ENCODE data around the gene GABBR2.

Gene GABBR2

DNA sequence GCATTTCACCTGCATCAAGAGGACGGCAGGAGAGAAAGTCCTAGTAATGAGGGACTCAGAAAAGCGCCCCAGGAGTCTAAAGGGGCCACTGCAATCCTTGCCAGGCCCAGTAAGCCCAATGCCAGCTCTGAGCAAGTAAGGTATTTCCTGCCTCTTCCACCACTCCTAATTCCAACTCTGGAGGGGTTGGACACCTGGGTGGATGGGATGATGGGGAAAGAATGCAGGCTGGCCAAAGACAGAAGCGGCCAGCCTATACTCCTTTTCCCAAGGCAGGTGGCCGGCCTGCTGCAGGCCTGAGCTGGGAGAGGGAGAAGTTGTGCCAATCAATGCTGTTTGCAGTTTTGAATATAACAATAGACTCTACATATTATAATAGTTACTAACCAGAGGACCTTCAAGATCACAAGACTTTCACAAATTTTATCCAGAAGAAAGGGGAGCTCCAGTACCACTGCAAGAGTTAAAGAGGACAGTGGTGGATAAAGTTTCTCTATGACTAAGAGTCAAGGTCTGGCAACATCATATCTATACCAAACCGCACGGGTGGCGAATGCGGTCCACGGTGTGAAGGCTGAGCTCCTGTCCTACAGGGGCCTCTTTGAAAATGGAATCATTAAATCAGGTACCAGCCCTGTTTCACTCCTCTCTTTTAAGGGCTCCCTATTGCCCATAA is 338.3 kb downstream of the GABBR2 start:
- no peak for DNase-seq (ENCODE audit: low read depth)

DNA sequence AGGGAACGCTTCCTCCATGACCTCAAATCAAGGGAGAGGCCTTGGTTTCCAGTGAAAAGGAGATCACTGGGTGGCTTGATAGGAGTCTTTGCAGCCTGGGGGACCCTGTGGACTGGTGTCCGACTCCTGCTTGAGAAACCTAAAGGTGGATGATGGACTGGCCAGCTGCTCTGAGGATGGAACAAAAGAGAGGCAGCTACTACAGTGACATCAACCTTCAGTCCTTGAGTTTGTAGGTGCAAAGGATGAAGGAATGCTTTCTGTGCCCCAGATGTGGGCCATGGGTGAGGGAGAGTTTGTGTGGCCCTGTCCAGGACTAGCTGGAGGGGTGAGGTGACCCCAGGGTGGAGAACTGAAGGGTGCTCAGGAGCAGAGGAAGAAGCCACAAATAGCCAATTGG is 338.8 kb downstream of the GABBR2 start:
- DNase-seq (ENCODE audit: low read depth), result no peak

DNA sequence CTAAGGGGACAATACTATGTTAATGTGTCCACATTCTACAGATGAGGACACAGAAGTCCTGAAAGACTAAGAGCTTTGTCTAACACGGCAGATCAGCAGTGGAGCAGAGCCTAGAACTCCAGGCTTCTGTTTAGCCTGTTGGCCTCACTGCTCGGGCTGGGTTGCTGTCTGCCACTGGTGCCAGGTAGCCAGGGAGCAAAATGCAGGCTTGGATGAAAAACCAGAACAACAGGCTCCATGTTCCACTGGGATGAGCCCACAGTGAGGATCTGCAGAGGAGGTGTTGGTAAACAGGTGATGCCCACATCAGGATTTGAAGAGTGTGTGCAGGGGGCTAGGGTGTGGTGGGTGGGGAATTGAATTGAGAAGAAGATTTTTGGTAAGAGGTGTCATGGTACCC is 339.3 kb downstream of the GABBR2 start:
- no peak for DNase-seq (ENCODE audit: low read depth)

DNA sequence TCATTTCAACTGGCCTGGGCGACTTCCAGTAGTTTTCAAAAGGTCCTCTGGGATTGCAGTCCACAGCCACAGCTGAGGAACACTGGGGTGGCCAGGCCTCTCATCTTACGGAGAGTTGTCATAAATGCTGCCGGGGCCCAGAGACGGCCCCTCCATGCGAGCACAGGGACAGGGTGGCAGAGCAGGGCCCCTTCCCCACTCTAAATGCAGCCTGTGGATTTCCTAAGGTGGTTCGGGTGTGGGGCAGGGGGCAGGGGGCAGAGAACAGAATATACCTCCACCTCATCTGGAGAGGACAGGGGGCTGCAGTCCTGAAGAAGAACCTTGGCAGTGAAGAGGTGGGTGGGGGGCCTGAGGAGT is 339.7 kb downstream of the GABBR2 start:
- no peak for DNase-seq (ENCODE audit: low read depth)

DNA sequence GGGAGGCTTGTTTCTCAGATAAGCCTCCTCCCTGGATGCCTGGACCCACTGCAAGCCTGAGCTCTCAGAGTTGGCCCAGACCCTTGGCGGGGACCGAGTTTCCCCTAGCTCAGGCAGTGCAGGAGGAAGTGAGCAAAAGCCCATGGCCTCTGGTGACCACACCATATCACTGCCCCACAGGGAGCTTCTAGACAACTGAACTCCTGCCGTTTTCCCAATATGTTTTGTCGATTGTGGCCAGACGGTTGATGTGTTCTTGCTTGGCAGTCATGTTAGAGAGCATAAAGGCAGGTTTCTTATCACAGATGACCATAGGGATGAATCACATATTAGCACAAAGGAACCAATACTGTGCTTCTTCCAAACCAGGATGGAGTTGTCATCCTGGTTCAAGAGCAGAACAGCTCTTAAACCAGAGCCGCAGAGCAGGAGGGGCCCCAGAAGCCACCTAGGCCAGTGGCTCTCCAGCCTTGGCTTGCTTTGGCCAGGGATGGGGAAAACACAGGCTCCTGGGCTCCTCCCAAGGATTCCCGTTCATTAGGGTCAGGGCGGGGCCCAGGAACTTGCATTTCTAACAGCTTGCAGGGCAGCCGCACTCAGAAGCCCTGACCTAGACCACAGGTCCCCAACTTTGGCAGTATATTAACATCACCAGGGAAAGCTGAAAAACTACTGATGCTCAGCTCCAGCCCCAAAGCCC is 340.2 kb downstream of the GABBR2 start:
- no peak for DNase-seq (ENCODE audit: low read depth)

DNA sequence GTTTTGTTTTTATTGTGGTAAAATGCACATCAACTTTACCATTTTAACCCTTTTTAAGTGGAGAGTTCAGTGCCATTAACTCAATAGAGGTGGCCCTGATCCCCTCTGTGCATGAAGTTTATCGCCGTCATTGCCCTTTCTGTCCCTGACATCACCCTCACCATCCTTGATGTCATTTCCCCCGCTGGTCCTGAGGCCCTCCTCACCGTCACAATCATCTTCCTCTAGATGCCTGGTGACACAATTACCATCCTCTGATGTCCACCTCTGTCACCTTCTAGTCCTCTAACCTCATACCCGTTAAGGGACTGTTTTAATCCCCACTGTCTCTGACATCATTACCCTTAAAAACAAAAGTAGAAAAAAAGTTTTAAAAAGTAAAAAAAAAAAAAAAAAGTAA is 340.8 kb downstream of the GABBR2 start:
- no peak for DNase-seq (ENCODE audit: low read depth)

DNA sequence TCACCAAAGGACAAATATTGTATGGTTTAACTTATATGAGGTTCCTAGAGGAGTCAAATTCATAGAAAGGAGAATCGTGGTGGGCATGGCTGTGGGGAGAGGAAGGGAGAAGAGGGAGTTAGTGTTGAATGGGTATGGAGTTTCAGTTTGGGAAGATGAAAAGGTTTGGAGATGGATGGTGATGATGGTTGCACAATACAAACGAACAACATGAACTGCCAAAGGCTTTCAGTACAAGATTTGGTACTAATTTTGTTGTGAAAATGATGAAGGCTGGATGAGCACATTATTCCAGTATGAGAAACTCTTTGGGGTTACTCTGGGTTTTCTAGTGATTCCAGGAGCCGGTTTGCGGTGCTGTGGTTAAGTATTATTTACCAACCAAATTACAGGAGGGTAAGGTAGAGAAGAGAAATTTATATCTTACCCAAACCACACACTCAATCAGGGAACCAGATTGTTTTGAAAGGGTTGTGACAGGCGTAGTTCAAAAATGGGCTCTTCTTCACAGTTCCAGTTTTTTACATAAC is 341.3 kb downstream of the GABBR2 start:
- no peak for DNase-seq (ENCODE audit: low read depth)

DNA sequence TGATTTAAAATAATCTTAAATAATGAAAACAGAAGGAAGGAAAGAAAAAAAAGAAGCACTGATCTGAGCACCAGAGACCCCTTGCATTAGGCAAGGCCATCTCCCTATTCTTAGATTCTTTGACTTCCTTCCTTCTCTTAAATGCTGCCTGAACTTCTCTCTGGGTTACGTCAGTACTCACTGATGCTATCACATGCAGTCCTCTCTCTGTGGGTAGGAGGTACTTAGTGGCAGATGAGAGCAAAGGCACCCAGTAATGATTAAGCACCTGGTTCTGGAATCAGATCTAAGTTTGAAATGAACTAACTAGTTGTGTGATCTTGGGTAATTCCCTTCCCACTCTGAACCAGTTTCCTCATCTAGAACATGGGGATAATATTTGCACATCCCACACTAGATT is 343.0 kb downstream of the GABBR2 start:
- DNase-seq (ENCODE audit: low read depth), result no peak

DNA sequence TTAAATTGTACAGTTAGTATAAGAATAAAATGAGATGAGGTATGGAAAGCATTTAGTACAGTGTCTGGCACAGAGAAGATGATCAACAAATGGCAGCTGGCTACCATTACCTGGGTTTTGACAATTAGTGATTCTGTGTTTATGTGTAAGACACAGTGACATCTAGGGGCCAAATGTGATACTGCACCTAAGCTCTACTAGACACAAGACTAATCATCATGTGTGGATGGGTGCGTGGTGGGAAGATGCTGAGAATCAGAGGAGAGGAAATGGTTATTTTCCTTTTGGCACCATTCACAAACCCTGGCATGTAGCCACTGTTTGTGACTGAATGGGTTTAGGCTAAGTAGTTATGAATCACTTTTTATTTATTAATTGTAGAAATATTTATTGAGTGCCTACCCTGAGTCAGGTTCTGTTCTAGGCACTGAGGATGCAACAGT is 343.5 kb downstream of the GABBR2 start:
- no peak for DNase-seq (ENCODE audit: low read depth)

DNA sequence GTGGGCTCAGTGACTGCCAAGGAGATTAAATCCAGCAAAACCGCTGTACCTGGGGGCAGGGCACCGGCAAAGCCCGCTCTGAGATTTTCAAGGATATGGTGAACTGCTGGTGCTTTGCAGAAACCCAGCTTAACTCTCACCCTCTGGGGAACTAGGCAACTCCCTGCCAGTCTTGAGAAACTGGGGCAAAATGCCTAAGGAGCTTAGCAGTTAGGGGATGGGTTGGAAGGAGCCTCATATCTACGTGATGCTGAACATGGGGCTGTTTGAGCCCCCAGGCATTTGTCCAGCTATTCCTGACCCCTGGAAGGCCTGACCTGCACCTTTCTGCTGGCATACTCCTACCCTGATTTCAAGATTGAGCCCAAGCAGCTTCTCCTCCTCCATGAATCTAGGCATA is 344.6 kb downstream of the GABBR2 start:
- DNase-seq (ENCODE audit: low read depth), result no peak

DNA sequence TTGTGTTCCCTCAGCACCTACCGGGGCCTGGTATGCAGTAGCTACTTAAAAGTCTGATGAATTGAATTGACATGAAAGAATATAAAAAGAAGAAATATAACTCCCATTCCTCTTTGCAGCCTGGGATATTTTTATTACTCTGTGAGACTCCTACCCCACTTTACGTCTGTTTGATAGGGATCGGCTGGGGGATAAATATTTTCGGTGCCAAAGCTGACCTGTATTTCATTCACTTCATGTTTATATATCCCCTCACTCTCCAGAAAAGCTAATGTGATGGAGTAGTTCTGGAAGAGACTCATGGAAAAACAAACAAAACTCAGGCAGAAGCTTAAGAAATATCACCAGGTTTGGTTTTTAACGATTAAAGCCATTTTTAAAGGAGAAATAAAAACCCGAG is 345.1 kb downstream of the GABBR2 start:
- no peak for DNase-seq (ENCODE audit: low read depth)

DNA sequence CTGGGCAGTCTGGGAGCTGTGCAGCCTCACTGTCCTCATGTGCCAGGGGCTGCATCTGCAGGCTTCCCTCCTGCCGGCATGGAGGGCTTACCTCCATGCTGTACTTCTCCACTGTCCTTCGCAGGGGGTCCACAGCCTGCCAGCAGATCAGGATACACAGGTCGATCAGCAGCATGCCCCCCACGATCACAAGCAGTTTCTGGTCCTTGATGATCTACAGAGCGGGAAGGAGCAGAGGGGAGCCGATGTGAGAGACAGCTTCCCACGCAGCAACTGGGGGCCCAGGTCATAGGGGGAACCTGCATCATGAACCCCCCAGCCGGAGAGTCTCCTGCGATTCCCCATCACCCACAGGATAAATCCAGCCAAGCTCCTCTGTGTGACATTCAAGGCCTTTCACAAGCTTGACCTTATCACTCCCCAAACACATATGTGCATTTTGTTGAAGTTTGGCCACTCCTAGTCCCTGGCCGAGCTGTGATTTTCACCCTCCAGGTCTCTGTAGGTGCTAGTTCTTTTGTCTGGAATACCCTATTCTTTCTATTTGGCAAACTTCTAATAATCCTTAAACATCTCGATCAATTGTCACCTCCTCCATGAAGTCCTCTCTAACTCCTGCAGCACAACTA is 346.0 kb downstream of the GABBR2 start:
- no peak for DNase-seq (ENCODE audit: low read depth)

DNA sequence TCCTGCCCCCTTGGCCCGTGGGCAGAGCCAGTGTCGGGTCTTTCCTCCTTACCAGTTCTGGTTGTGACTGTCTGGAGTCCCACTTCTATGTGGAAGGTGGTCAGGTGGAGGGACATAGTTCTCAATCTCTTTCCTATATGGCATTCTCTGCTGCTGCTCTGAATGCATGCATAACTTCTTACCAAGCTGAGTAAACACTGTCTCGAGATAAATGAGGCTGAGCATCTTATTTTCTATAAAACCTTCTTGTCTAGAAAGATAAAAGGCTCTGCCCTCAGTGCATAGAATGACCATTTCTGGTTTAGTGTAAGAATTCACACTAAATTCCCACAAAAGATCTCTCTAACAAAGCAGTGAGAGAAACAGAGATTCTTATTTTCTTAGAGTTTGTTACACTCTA is 347.1 kb downstream of the GABBR2 start:
- no peak for DNase-seq (ENCODE audit: low read depth)

DNA sequence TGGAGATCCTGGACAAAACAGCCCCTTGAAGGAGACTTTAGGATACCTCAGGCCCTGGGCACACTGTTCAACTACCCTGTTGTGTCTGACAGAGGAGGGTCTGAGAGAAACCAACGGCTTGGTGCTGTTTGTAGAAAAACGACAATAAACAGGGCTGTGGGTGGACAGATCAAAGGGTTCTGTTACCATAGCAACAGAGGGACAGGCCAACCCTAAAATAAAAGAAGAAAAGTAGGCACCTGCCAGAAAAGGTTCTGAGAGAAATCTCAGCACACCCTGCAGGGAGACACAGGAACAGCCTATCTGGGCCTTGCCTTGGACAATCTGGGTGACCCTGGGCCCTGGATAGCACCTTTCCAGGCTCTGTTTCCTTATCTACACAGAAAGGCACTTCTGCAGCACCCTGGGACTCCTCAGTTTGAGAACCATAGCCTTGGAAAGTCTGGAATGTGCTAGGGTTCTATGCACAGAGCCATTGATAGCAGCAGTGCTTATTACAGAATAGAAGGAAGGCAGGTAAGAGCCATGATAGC is 348.5 kb downstream of the GABBR2 start:
- DNase-seq (ENCODE audit: low read depth), result no peak

DNA sequence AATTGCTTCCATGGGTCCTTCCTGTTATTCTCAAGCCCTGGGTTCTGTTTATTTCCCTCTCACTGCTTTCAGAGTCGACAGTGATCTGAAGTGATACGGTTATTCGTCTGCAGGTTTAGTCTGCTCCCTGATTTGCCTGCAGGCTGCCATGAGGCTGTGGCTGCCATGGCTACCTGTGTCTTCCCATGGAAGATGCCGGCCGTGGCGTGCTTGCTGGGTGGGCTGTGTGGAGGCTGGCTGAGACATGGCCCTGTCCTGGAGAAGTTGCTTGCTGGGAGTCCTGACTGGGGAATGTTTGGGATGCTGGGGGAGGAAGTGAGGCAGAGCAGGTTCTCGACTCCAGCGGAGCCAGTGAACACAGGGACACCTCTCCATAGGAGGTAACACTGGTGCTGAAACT is 349.2 kb downstream of the GABBR2 start:
- DNase-seq (ENCODE audit: low read depth), result no peak

DNA sequence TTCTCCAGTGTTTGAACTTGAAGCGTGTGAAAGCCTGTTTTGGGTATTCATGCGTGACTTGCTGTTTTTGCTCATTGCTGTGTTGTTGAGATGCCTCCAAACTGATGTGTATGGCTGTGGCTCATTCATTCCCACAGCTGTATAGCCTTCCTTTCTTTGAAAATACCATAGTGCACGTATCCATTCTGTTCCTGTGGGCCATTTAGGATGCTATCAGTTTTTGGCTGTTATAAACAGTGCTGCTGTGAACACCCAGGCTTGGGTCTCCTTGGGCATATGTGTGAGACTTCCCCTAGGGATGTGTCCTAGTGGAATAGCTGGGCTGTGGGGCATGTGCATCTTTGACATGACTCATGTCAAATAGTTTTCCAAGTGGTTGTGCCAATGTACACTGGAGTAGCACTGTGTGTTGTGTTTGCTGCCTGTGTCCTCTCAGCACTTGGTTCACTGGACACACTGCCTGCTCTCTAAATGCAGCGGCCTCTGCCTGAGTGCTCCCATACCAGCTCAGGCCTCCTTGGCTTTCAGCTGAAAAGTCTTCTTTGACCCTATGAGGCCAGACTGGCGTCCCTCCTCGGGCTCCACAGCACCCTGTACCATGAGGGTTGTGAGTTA is 350.7 kb downstream of the GABBR2 start:
- no peak for DNase-seq (ENCODE audit: low read depth)

DNA sequence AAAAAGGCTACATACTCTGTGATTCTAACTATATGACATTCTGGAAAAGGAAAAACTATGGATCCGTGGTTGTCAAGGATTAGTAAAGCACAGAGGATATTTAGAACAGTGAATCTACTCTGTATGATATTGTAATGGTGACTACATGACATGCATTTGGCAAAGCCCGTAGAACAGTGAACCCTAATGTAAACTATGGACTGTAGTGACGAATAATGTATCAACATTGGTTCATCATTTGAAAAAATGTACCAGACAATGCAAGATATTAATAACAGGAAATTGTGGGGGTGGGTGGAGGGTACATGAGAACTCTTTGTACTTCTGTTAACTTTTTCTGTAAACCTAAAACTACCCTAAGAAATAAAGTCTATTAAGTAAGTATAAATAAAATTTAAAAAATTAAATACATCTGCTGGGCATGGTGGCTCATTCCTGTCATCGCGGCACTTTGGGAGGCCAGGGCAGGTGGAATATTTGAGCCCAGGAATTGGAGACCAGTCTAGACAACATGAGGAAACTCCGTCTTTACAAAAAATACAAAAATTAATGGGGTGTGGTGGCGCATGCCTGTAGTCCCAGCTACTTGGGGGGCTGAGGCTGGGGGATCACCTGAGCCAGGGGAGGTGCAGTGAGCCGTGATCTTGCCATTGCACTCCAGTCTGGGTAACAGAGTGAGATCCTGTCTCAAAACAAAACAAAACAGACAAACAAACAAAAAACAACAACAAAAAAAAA is 351.6 kb downstream of the GABBR2 start:
- no peak for DNase-seq (ENCODE audit: low read depth)

DNA sequence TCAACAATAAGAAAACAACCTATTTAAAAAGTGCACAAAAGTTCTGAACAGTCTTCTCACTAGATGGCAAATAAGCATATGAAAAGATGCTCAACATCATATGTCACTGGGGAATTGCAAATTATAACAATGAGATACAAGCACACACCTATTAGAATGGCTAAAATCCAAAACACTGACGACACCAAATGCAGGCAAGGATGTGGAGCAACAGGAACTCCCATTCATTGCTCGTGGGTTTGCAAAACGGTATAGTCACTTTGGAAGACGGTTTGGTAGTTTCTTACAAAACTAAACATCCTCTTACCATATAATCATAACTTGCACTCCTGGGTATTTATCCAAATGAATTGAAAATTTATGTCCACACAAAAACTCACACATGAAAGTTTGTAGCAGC is 352.4 kb downstream of the GABBR2 start:
- DNase-seq (ENCODE audit: low read depth), result no peak

DNA sequence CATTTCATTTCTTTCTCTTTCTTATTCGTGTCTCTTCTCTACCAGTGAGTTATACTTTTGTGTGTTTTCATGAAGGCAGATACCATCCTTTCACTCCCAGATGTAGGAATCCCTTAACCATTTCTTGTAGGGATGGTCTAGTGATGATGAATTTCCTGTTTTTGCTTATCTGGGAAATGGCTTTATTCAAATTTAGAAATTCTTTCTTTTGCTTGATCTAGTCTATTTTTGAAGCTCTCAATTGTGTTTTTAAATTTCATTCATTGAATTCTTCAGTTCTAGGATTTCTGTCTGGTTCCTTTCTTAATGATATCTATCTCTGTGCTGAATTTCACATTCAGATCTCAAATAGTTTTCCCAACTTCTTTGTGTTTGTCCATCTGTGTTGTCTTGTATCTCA is 357.4 kb downstream of the GABBR2 start:
- DNase-seq (ENCODE audit: low read depth), result no peak

DNA sequence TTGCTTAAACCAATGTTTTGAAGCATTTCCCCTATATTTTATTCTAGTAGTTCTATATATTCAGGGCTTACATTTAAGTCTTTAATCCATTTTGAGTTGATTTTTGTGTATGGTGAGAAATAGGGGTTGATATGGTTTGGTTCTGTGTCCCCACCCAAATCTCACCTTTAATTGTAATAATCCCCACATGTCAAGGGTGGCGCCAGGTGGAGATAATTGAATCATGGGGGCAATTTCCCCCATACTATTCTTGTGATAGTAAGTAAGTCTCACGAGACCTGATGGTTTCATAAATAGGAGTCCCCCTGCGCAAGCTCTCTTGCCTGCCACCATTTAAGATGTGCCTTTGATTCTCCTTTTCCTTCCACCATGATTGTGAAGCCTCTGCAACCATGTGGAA is 361.1 kb downstream of the GABBR2 start:
- no peak for DNase-seq (ENCODE audit: low read depth)

DNA sequence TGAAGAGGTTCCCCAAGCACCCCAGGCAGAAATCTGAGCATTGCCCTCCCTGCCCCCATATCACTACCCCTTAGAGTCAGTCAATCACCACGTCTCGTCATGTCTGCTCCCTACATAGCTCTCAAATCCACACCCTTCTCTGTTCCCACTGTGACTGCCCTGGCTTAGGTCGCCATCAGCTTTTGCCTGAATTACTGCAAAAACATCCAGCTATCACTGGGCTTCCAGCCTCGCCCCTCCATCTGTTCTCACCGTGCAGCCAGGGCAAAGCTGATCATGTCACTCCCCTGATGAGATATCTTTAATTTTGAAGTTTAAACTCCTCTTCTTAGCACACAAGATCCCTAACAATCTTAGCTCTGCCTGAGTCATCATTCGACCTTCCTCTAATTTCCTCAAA is 363.7 kb downstream of the GABBR2 start:
- no peak for DNase-seq (ENCODE audit: low read depth)

DNA sequence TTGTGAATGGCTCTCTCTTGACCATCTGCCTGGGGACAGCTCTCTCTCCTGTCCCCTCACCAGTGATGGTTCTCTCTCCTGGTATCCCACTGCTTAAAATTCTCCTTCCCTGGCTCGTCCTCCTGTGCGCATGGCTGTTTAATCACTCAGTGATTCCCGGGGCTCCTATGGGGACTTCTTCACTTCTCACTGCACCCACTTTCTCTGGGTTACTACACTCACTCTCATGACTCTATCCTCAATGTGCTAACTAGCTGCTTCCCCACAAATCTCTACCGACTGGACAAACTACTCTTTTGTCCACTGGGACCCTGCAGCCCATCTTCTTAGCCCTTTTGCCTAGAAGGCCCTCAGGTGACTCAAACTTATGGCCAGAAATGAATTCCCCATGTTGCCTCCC is 364.2 kb downstream of the GABBR2 start:
- no peak for DNase-seq (ENCODE audit: low read depth)
